Gastroesophageal sphincter (tissue), 3 donors: Measurements from ENCODE around the gene ERN2.

Experiments
- CTCF ChIP-seq, 4 experiments: fragments of 200-600 bp in 2 of 4; fragments of 450-650 bp in 2 of 4; sonication (generic) in 1 of 4; IDR thresholded peaks; one replicate each; pipeline ENCODE4 v1.5.1; 2017 to 2019; ENCODE audit warnings: antibody characterized with exemption in 4 of 4, mild to moderate bottlenecking in 2 of 4, moderate library complexity in 2 of 4
- POLR2AphosphoS5 ChIP-seq: sonication (generic); formaldehyde crosslinking; IDR thresholded peaks from one replicate; pipeline ENCODE4 v1.6.1; 2017; ENCODE audit warnings: antibody characterized with exemption

GRCh38 chr16:23642246-23642774 lies 70.7 kb downstream of the ERN2 start:
- TF ChIP-seq CTCF (IDR thresholded peaks at IDR 0.05) (no peak), POLR2AphosphoS5 (no peak)
